Activated CD8-positive, alpha-beta T cell treated with anti-CD3 and anti-CD28 coated beads for 36 hours (primary cell): ENCODE measurements around the gene DOK6. TPM values are rescaled to one million over a fixed set of nuclear protein-coding genes. Genes with fewer than 3 reads are reported as not detected.
"Not testable (repeated sequence)": the region's sequence is repeated elsewhere in the genome, so short reads cannot be mapped to it uniquely, and the experiment has no call there.

ENCODE experiments used
- ATAC-seq: fragments of 200-7000 bp; cut with Tn5 transposase; one replicate; pipeline ENCODE4 v1.10.0; 2021; ENCODE audit warnings: mild to moderate bottlenecking, moderate library complexity
- CTCF ChIA-PET: fragments of 350-600 bp; sonication (Branson Sonifier 250); formaldehyde crosslinking; loops from one replicate; lab custom pipeline; 2021; ENCODE audit warnings: antibody characterized with exemption; lab: Charles Lee
- POLR2A ChIA-PET: fragments of 350-600 bp; sonication (Branson Sonifier 250); formaldehyde crosslinking; loops from one replicate; lab custom pipeline; 2021; ENCODE audit warnings: antibody characterized with exemption; lab: Charles Lee
- DNase-seq: peaks from one replicate; pipeline ENCODE4 v3.0.0-alpha.2; 2020
- H3K27ac Mint-ChIP-seq: one replicate; pipeline ENCODE4 v1.8.0; 2021; ENCODE audit warnings: mild to moderate bottlenecking, mixed read lengths
- H3K27me3 Mint-ChIP-seq: one replicate; pipeline ENCODE4 v1.8.0; 2021; ENCODE audit warnings: mixed read lengths
- H3K36me3 Mint-ChIP-seq: one replicate; pipeline ENCODE4 v1.8.0; 2021; ENCODE audit warnings: low read depth, mixed read lengths
- H3K4me1 Mint-ChIP-seq: one replicate; pipeline ENCODE4 v1.8.0; 2021; ENCODE audit warnings: low read depth, mixed read lengths
- H3K4me3 Mint-ChIP-seq: one replicate; pipeline ENCODE4 v1.8.0; 2021; ENCODE audit warnings: mild to moderate bottlenecking, moderate library complexity, mixed read lengths
- H3K9me3 Mint-ChIP-seq: one replicate; pipeline ENCODE4 v1.8.0; 2021; ENCODE audit warnings: mixed read lengths
- intact Hi-C: fragments of 100-400 bp; cut with micrococcal nuclease; formaldehyde crosslinking; loops from one replicate; pipeline ENCODE4 v1.10.0; 2022
- total RNA-seq, 2 experiments: library from RNA; stranded (reverse); gene quantifications; one replicate each; pipeline ENCODE4 v1.2.3, GENCODE V29; 2021
- TF ChIP-seq, protein P1 (sequence below): fragments of 200-600 bp; IDR thresholded peaks from one replicate; pipeline ENCODE4 v1.8.0; 2022; ENCODE audit warnings: antibody characterized with exemption, mild to moderate bottlenecking

The DOK6 gene
- not detected for total RNA-seq

DNA sequence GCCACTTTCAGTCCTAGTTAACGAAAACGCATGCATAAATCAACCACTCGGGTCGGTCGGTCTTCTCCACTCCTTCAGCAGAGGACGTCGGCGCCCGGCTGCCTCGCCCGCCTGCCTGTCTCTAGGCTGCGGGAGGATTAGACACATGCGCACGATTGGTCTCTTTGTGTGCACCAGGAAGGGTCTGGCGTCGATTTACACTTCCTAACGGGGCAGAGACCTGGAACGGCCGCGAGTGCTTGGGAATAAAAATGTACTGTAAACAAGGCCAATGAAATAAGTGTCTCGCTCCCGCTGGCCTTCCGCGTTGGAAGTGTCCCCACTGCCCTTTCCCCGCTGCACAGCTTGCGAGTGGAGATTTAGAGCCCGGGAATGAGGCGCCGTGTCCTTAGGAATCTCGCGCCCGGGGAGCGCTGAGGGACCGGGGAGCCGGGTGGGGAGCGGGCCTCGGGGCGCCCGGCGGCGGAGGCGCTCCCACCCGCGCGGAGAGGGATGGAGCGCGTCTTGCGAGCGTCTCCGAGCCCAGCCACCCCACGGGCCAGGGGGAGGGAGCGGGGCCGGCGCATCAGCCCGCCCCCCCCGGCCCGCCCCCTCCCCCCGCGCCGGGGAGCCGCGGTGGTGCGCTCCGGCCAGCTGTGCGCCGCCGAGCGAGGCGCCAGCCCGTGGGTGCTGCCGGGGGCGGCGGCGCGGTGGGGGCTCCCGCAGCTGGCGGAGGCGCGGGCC, at the start of gene DOK6:
TSS of gene DOK6 (plus strand) at position 636 of the 723 bp plus-strand sequence.
- ChIA-PET POLR2A (no interaction called here), CTCF (no interaction called here)
- Mint-ChIP-seq H3K4me1 (peaks cover 9% of the 10 kb centered on the region), H3K36me3 (no peaks in the 10 kb centered on the region), H3K27me3 (peaks cover 49% of the 10 kb centered on the region), H3K9me3 (no peaks in the 10 kb centered on the region), H3K27ac (no peak within 1 kb of the TSS), H3K4me3 (peak within 1 kb of the TSS; percentile 51)
- DNase-seq (peak; percentile 19), ATAC-seq (peak; percentile 20)
- TF ChIP-seq, protein P1, sequence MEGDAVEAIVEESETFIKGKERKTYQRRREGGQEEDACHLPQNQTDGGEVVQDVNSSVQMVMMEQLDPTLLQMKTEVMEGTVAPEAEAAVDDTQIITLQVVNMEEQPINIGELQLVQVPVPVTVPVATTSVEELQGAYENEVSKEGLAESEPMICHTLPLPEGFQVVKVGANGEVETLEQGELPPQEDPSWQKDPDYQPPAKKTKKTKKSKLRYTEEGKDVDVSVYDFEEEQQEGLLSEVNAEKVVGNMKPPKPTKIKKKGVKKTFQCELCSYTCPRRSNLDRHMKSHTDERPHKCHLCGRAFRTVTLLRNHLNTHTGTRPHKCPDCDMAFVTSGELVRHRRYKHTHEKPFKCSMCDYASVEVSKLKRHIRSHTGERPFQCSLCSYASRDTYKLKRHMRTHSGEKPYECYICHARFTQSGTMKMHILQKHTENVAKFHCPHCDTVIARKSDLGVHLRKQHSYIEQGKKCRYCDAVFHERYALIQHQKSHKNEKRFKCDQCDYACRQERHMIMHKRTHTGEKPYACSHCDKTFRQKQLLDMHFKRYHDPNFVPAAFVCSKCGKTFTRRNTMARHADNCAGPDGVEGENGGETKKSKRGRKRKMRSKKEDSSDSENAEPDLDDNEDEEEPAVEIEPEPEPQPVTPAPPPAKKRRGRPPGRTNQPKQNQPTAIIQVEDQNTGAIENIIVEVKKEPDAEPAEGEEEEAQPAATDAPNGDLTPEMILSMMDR = no peak
- intact Hi-C loops = no loop called here

GRCh38 chr18:69353023-69353422, 47.7 kb upstream of the DOK6 start:
- intact Hi-C loops = no loop called here
- CTCF ChIA-PET = no interaction called here
- Mint-ChIP-seq H3K27me3 (peaks cover under 1% of the 10 kb centered on the region), H3K36me3 (no peaks in the 10 kb centered on the region), H3K4me3 (no peak overlapping the region), H3K4me1 (no peaks in the 10 kb centered on the region), H3K9me3 (no peaks in the 10 kb centered on the region), H3K27ac (no peak overlapping the region)
- no peak for ATAC-seq
- no peak for DNase-seq
- POLR2A ChIA-PET = no interaction called here
- TF ChIP-seq, protein P1 = no peak

- intact Hi-C loops = no loop called here
- TF ChIP-seq, protein P1 = no peak
- Mint-ChIP-seq H3K27ac (no peak overlapping the region), H3K4me3 (no peak overlapping the region), H3K9me3 (peaks cover 6% of the 10 kb centered on the region), H3K36me3 (no peaks in the 10 kb centered on the region), H3K27me3 (peaks cover 5% of the 10 kb centered on the region), H3K4me1 (no peaks in the 10 kb centered on the region)
- POLR2A ChIA-PET = no interaction called here
- DNase-seq (no peak), ATAC-seq (no peak)
- CTCF ChIA-PET = no interaction called here
Observed at GRCh38 chr18:69357590-69357989, 43.1 kb upstream of the DOK6 start.

- CTCF ChIA-PET = no interaction called here
- H3K27me3 Mint-ChIP-seq = peaks cover 5% of the 10 kb centered on the region
Observed at GRCh38 chr18:69358212-69358895, 42.3 kb upstream of the DOK6 start.

DNA sequence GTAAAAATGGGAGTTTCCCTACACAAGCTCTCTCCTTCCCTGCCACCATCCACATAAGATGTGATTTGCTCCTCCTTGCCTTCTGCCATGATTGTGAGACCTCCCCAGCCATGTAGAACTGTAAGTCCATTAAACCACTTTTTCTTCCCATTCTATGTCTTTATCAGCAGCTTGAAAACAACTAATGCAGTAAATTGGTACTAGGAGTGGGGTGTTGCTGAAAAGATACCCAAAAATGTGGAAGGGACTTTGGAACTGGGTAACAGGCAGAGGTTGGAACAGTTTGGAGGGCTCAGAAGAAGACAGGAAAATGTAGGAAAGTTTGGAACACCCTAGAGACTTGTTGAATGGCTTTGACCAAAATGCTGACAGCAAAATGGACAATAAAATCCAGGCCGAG, 40.9 kb upstream of the DOK6 start:
- H3K27me3 Mint-ChIP-seq, intact Hi-C loops, H3K36me3 Mint-ChIP-seq, POLR2A ChIA-PET, H3K4me3 Mint-ChIP-seq, H3K9me3 Mint-ChIP-seq, H3K27ac Mint-ChIP-seq, CTCF ChIA-PET, H3K4me1 Mint-ChIP-seq, DNase-seq, ATAC-seq: not testable (repeated sequence)

More at GRCh38 chr18:69358212-69358895, 42.3 kb upstream of the DOK6 start:
- no peak overlapping the region for H3K4me3 Mint-ChIP-seq
- no peak overlapping the region for H3K27ac Mint-ChIP-seq
- TF ChIP-seq, protein P1 = no peak
- peaks cover 6% of the 10 kb centered on the region for H3K9me3 Mint-ChIP-seq
- DNase-seq = no peak
- H3K36me3 Mint-ChIP-seq = no peaks in the 10 kb centered on the region
- H3K4me1 Mint-ChIP-seq = no peaks in the 10 kb centered on the region
- intact Hi-C loops = no loop called here
- ATAC-seq = no peak
- POLR2A ChIA-PET = no interaction called here
